Fibroblast of peridontal ligament (primary cell): ENCODE results near the gene AGBL3.
"Not testable (repeated sequence)": the region's sequence is repeated elsewhere in the genome, so short reads cannot be mapped to it uniquely, and the experiment has no call there.

Experiments
- DNase-seq: peaks from one replicate; pipeline ENCODE4 v3.0.0-alpha.2; 2010; ENCODE audit errors: extremely low read depth

Gene AGBL3

DNA sequence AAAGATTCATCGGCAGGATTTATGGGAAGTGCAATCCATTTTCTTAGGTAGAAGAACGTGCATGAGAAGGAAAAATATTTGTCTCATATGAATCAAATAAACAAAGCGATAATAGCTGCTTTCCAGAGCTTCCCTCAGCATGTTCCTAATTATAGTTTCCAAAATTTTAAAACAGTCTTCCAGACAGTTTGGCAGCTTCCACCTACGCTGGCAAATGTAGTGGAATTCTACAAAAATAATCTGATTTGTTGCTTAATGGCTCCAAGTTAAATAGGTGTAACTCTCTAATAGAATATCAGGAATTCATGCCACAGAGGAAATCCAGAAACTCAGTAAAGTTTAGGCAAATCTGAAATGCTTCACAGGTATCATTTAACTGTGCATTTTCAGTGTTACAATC lies 23.3 kb upstream of the AGBL3 start:
- peak; percentile 43 for DNase-seq

DNA sequence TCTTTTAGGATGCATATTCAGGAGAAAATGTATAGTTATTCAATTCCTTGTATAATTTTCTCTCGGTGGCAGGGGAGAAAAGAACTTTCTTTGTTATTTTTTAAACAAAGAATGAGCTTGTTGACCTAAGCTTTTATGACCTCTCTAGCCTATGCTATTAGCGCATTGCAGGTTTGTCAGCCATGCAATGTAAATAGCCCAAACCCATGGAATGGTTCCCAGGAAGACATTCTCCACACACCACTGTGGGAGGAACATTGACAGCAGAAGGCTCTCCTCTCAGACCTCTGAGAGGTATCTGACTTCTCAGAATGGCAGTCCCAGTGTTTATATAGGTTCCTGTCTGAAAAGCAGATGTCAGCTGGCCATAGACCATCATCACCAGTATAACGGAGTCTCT lies 19.6 kb upstream of the AGBL3 start:
- no peak for DNase-seq

DNA sequence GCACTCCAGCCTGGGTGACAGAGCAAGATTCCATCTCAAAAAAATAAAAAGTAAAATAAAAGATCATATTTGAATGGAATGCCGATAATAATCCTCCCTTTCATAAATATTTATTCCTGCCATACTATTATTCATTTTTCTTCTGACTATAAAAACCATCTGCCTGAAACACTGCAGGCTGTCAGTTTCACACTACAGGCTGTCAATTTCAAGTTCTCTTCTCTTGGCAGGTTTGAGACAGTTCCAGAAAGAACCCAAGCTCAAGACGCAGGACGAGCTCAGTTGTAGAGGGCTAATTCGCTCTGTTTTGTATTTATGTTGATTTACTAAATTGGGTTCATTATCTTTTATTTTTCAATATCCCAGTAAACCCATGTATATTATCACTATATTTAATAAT lies 18.2 kb upstream of the AGBL3 start:
- no peak for DNase-seq

DNA sequence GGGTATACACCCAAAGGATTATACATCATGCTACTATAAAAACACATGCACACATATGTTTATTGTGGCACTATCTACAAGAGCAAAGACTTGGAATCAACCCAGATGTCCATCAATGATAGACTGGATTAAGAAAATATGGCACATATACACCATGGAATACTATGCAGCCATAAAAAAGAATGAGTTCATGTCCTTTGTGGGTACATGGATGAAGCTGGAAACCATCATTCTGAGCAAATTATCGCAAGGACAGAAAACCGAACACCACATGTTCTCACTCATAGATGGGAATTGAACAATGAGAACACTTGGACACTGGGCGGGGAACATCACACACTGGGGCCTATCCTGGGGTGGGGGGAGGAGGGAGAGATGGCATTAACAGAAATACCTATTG lies 4.7 kb upstream of the AGBL3 start:
- not testable (repeated sequence) for DNase-seq

DNA sequence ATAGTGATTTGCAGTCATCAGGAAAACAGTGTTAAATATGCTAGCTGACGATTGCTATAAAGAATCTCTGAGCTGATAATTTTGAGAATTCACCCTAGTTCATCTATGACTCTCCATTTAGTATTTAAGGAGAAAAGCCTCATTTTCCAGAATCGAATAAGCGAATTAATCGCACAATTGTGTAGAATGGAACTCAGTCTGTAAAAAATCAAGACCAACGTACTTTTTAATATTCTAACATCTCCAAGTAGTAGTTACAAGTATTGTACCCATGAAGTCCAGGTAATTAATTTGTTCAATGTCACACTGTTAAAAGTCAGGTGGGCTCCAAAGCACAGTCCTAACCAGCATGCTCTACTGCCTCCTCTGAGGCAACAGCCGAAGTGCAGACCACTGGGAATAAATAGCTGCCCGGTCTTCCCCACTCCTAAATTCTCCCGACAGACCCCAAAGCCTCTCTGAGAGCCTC lies 380 bp upstream of the AGBL3 start:
- DNase-seq: no peak

DNA sequence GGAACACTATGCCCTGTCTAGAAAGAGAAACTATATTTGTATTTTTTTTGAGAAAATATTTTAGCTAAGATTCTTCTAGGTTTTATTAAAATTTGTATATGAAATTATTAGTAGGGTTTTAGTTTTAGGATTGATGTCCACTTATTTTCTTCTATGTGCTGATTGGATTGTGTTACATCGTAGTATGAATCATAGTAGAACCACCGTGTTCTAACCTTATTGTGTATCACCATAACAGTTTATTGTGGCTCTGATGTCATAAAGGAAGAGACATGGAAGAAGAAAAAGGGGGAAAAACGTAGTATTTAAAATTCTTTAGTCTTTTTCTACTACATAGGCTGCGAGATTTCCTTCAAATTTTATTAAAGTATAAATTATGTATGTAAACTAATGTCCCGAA lies 1.9 kb downstream of the AGBL3 start:
- DNase-seq: peak; percentile 19

DNA sequence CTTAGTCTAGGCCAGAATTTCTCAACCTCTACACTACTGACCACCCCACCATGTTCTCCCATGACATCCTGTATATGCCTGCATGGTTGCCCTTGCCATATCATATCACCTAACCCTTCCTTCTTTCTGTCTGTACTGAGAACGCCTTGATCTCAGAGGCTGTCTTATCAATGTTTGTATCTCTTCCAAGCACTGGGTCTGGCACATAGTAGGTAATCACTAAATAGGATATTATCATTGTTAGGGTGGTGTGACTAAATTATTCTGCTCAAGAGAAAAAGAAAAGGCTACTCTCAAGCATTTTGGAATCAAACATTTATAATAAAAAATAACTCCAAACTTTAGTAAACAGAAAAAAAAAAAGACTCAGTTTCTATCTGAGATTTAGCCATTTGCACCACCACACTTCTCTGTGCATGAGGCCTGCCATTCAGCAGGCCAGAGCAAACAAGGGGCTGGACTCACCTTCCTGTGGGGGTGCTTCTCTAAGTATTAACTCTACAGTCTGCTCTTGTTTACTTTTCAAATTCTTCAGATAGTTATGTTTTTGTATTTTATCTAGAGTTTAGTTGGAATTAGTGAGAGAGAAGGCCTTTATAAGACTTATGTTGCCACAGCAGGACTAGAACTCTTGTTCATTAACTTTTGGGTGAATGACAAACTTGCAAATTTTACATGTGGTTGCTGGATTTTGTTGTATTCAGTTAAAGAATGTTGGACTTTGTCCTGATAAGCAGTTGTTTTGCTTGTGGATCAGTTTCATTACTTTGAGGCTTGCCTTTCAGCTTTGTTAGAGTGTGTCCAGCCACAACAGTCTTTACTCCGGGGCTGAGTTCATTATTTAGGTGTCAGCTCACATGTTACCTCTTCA lies 5.4 kb downstream of the AGBL3 start:
- DNase-seq: peak; percentile 55

DNA sequence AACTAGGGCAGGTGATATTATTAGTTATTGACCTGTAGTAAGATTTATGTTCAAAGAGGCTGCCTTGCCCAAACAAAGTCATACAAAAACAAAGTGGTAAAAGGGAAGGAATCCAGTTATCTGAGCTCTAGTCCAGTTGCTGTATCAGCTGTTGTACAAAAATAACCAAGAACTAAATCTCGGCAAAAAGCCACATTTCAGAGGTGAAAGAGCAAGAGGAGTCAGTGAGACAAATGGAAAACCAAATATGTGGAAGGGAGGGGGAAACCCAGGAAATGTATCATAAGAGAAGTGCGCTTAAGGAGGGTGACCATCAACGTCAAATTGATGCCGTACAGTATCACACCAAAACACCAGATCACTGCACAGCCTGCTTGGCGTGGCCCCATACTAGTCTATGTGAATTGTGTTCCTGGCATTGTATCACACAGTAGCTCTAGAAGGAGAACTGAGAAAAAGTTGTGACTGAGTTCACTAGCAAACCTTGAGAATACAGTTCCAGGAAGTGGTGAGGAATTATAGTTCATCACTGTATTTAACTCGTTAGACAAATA lies 6.4 kb downstream of the AGBL3 start:
- DNase-seq: peak; percentile 53

DNA sequence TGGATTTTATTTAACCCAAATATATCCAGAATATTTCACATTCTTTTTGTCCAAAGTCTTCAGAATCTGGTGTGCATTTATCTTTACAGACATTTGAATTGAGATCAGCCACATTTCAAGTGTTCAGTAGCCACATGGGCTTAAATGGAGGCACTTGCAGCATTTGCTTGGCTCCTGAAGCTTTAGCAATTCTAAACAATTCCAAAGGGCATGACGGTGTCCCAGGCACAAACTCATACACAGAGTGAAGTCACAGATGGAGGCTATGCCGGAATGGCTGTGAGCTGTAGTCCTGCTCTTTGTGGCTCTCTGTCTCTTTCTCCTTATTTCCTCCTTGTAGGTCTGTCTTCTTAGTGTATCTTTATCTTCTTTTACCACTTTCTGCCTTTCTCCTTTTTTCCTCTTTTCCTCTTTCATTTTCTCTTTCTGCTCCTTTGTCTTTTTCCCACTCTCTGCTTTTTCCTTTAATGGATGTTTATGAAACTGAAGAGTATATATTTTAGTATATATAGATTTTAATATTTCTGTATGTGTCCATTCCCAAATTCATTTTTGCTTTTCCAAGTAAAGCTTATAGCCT lies 7.7 kb downstream of the AGBL3 start:
- DNase-seq: no peak

DNA sequence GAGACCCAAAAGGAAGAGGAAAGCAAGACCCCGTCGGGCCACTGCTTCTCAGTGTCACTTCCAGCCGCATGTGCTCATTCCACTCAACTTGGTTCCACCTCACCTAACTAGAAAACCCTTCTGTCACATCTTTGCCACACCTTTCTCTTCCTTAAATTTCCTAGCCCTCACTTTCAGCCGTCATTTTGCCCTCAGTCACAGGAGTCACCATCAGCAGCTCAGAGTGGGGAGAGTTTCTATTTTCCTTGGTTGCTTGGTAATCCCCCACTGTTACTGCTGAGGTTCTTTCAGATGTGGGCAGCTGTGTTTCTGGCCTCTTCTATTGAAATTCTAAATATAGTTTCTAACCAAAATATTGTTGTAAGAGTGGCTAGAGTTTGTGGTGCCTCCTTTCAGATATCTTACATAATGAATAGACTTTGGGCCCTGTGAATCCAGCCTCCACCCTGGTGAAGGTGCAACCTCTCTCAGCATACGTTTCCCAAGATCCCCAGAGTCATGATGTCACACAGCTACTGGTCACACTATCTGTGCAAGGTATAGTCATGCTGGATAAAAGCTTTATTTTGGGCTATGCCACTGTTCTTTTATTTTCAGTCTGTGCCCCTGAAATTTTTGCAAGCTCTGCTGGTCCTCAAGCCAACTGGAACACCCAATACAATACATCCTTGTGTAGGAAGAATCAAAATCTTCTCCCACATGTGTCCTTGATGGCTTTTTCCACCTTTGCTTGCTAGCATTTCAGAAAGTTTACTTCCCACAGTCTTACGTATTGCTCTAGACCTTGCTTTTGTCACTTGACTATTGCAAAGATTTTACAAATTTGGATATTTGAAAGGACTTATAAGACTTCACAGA lies 9.2 kb downstream of the AGBL3 start:
- no peak for DNase-seq

DNA sequence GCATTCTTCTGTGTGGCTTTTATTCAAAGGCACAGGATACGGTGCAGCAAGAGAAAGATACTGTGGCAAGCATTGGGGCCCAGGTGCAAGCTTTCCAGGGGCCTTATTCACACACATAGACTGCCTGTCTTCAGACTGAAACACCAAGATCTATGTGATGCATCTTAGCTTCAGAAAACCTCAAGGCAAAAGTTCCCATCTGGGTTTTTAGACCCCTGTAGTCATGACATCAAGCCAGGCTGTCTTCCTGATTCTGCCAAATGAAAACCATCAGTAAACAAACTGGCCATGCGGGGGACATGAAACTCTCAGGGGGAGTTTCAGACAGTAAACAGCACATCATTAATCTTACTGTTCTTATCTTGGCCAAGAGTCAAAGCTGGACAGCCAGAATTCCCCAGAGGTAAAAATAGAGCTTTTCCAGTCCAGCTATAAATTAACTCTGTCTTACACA lies 9.8 kb downstream of the AGBL3 start:
- peak; percentile 13 for DNase-seq

DNA sequence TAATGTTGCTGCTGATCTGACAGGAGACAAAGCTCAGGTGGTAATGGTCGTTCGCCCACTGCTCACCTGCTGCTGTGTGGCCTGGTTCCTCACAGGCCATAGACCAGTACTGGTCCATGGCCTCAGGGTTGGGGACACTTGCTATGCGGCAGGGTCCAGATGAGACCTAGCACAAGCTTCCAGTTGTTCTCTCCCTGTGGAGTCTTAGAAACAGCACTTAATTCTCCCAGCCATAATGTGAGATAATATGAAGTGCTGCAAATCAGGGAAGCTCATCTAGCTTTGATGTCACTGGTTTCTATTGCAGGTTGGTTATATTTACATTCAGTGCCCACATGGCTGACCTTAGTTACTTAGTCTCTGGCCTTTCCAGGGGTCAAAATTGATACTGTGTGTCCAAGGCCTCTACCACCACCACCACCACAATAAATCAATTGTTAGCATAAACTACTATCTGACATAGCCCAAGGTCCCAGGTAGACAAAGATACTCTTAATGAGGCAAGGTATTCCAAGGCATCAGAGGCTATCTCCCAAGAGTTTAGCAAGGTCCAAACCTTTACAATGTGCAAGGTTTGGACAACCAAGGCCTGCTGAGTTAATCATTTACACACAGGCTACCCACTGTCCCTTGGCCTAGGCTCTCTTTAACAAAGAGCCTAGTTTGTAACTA lies 11.0 kb downstream of the AGBL3 start:
- DNase-seq: no peak

DNA sequence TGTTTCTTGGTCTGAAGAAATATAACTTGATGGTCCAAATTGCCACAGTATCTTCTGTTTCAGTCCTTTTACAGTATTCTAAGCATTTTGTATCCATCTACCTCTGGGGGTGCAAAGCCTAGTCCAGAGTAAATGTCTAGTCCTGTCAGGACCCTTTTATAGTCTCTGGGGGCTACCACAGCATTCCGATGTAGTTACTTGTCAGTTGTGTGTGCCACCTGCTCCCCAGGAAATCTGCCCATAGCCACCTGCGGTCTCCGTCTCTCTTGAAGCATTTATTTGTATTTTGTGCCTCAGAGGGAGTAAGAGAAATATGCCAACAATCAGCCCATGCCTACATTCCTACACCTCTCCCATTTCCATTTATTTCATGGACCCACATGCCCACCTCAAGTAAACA lies 12.8 kb downstream of the AGBL3 start:
- DNase-seq: no peak

DNA sequence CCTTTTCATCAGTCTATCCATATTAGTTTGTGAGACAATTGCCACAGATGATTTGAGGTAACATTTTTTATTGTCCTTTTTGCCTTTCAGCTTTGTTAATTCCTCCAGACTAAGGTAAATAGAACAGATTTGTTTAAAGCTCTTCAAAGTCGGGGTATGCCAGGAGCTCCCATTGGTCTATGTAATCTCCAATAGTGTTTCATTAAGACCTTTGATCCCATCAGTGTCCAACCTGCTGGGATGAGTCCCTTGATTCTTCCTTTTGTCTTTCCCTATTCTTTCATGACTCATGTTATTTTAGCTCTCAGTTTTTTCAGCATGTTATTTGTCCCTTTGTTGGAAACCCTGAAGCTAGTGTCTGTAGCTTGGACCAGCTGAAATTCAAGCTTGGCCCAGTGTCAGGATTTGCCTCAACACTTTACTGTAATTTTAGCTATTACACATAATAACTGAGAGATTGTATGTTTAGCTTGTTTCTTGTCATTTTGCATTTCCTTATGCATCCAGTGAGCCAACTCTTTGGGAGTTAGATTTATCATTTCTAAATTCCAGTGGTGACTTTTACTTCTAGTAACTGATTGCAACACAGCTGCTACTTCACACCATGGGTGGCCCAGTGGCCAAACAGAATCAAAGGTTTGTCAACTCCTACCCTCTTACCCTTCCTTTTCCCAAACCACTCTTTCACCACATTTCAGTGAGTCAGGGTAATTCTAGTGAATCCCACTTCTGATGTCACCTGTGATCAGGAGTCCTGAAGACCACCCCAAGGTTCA lies 15.3 kb downstream of the AGBL3 start:
- no peak for DNase-seq

DNA sequence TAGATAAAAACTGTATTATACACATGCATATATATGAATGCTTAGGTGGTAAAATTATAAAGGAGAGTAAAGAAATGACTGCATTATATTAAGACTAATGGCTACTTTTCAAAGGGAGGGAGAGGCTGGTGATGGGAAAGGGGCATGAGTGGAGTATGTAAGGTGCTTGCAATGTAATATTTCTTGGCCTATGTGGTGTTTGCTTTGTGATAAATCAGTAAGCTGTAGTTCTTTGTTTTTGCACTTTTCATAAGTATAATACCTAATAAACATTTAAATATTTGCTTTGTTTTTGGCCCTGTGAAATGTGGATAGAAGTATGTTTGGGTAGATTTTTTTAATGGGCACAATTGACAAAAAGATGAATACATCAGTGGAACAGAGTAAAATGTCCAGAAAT lies 25.9 kb downstream of the AGBL3 start:
- no peak for DNase-seq

DNA sequence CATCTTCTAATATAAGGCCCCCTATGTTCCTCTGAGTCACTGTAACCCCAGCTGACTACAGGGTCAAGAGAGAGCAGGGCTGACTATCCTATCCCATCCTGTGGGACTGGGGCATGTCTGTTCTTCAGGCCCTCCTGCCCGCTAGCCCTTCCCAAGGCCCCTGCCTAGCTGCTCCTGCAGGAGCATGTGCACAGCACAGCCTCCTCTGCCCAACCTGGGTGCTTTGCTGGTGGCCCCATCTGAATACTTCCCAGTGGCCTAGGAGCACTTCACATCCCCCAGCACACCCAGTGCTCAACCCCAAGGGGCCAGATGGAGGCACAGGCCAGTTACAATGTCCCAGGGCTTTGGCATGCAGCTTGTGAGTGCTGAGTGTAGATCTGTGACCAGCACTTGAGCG lies 37.3 kb downstream of the AGBL3 start:
- no peak for DNase-seq

DNA sequence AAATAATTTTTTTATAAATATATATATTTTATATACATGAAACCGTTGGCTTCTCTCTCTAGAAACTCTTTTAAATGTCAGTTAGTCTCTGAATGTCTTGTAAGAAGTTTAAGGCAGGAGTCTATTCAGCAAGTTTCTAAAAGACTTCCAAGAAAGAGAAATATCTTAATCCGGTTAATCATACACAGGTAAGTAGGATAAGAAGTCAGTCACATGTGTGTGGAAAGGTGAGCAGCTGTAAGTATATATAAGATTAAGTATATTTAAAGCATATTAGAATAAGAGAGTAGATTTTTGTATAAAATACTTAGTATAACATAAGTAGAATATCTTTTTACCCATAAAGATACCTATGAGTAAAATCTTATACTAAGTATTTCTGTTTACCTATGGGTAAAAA lies 48.9 kb downstream of the AGBL3 start:
- DNase-seq: no peak

DNA sequence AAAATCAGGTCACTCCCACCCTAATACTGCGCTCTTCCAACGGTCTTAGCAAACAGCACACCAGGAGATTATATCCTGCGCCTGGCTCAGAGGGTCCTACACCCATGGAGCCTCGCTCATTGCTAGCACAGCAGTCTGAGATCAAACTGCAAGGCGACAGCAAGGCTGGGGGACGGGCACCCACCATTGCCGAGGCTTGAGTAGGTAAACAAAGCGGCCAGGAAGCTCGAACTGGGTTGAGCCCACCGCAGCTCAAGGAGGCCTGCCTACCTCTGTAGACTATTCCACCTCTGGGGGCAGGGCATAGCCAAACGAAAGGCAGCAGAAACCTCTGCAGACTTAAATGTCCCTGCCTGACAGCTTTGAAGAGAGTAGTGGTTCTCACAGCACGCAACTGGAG lies 80.7 kb downstream of the AGBL3 start:
- DNase-seq: not testable (repeated sequence)

DNA sequence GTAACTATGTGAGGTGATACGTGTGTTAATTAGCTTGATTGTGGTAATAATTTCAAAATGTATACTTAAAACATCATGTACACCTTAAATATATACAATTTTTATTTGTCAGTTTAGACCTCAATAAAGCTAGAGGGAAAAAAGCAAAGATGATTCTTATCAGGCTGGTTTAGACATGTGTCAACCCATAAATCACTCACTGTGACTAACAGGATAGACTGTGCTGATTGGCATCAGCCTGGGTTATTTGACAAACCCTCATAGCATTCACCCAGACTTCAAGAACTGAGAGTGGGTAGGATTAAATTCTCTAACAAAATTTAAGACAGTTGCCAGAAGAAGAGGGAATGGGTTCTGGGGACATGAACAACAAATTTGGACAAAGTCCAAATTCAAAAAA lies 87.8 kb downstream of the AGBL3 start:
- DNase-seq: no peak

DNA sequence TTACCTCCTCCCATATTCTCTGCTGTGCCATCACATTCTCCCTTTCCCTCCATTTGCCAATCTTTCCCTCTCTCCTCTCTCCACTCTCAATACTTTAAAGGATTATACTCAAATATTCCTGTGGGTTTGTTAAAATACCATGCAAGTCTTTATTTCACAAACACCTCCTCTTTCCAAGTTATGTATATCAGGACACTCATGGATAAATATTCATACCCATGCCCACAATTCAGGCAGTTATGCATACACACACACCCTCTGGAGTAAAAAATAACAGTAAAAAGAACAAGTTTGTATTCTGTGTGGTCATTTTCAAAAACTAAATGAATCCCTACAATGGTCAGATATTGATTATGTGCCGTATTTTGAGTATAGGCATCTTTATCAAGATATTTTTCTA lies 88.2 kb downstream of the AGBL3 start:
- no peak for DNase-seq

DNA sequence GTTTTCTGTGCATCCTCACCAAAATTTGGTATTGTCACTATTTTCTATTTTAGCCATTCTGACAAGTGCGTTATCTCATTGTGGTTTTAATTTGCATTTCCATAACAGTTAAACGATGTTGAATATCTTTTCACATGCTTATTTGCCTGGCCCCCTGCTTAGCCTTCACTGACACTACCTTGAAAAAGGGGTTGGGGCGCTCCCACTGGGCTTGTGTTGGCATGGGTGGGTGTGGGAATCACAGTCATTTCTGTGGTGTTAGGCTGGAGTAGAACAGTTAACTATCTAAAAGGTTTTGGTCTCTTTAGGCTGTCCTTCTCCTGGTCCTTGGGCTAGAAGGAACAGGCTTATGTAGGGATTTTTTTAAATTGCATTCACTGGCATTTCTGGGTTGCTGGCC lies 89.4 kb downstream of the AGBL3 start:
- DNase-seq: no peak
